ENCODE data around the gene THOC7.

The THOC7 gene

DNA sequence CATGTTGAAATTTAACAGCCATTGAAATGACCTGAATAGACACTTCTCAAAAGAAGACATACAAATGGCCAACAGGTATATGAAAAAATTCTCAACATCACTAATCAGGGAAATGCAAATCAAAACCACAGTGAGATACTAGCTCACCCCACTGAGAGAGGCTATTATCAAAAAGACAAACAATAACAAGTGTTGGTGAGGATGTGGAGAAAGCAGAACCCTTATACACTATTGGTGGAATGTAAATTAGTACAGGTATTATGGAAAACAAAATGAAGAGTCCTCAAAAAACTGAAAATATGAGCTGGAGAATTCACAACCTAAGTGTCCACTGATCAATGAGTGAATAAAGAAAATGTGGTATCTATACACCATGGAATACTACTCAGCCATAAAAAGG lies 21.5 kb downstream of the THOC7 start:
- TF ChIP-seq GATA2 (IDR thresholded peaks at IDR 0.05; ENCODE audit: low read depth, low read length) (no peak), GATA3 (IDR thresholded peaks at IDR 0.05; ENCODE audit: low read depth, low read length) (no peak)

DNA sequence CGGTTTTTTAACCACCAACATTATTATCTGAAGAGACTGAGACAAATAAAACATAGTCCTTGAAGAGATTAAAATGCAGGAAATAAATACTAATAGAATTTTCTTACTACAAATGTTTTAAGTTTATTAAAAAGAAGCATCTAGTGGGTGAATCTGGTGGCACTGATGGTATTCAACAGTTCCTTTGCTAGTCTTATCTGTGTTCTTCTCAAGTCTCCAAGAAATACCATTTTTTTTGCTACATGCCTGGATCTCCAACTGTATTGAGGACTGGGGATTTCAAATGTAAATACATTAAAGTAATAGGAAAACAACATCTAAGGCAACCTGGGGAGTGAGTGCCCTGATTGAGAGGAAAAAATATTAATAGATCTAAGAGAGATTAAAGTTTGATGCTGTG lies 21.9 kb downstream of the THOC7 start:
- TF ChIP-seq GATA3 (IDR thresholded peaks at IDR 0.05; ENCODE audit: low read depth, low read length): no peak

DNA sequence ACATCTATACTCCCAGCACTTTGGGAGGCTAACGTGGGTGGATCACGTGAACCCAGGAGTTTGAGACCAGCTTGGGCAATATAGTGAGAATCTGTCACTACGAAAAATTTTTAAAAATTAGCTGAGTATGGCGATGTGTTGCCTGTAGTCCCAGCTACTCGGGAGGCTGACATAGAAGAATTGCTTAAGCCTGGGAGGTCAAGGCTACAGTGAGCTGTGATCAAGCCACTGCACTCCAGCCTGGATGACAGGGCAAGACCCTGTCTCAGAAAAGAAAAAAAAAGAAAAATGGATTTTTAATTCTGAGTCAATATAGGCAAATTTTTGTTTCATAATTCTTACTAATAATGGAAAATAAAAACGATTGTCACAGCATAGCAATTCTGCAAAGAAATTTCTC lies 31.2 kb downstream of the THOC7 start:
- TF ChIP-seq GATA2 (IDR thresholded peaks at IDR 0.05; ENCODE audit: low read depth, low read length) (no peak), GATA3 (IDR thresholded peaks at IDR 0.05; ENCODE audit: low read depth, low read length) (no peak)

DNA sequence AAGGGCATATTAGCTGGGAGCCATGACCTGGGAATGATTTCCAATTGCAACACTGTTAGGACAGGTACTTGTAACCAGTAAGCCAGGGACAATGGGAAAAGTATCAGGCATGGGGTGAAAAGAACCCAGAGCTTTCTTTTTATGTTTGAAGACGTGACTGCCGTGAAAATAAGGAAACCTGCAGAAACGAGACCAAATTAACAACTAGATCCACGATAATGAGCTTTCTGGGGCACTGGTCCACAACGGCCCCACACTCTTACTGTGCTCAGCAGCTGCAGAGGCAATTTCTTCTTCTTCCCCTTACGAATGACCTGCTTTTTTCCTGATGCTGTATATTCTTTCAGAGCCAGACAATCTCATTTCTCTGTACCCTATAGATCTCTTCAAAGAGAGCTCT lies 33.1 kb downstream of the THOC7 start:
- TF ChIP-seq GATA3 (IDR thresholded peaks at IDR 0.05; ENCODE audit: low read depth, low read length) (no peak), GATA2 (IDR thresholded peaks at IDR 0.05; ENCODE audit: low read depth, low read length) (no peak)

DNA sequence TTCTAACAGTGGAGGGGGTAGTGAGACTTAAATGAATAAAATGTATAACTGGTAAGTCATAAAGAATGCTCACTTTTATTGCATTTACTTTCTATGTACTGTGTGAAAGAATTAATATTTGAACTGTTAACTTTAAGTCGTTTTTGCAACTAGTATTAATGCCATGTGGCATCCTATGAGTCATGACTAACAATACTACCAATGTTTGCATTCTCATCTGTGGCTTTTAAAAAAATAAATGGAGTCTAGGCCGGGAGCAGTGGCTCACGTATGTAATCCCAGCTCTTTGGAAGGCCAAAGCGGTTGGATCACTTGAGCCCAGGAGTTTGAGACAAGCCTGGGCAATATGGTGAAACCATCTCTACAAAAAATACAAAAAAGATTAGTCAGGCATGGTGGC lies 39.3 kb downstream of the THOC7 start:
- TF ChIP-seq GATA3 (IDR thresholded peaks at IDR 0.05; ENCODE audit: low read depth, low read length) (no peak), GATA2 (IDR thresholded peaks at IDR 0.05; ENCODE audit: low read depth, low read length) (no peak)

DNA sequence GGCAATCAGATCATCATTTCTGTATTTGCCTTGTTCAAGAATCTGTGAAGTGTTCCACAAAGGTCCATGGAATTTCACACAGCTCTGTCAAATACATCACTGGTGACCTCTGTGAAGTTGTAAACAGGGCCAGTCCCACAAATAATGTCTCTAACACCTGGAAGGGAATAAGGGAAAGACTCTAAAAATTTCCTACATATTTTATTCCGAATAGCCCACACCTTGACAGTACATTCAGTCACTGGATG lies 44.5 kb downstream of the THOC7 start, which contains the start of gene C3orf49:
Gene C3orf49, plus strand, starts transcription at position 149 of the 248 bp plus-strand sequence. CDS start 173 bp downstream, outside the sequence.
- no peak for TF ChIP-seq GATA2 (IDR thresholded peaks at IDR 0.05; ENCODE audit: low read depth, low read length)
- no peak for TF ChIP-seq GATA3 (IDR thresholded peaks at IDR 0.05; ENCODE audit: low read depth, low read length)

DNA sequence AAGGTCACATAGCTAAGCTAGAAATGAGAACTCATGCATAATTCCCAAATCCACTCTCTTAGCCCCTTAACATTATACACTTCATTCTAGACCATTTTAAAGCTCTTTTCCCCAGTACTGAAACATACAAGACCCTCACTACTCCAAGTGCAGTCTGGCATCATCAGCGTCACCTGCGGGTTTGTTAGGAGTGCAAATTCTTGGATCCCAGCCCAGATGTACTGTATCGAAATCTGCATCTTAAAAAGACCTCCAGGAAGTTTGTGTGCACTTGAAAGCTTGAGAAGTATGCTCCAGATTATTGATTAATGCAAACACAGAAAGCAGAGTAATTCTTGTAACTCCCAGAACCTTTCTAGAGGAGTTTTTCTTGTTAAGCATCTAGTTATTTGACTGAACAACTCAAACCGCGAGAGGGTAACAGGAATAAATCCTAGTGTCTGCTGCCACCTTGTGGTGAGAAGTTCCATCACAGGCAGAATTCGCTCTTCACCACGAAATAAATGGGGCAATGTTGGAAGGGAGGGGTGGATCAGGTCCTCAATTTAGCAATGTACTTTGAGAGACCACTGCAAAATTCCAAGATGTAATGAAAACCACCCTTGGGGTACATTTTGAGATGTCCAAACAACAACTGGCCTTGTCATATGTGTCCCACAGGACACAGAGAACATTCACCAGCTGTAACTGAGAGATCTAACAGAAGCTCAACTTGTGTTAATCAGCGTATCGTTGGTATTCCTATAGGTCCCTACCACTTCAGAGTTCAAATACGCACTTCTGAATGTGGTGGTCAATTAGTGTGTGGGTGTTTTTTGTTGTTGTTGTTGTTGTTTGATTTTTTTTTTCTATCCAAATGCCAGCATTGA lies 45.1 kb downstream of the THOC7 start:
- TF ChIP-seq GATA3 (IDR thresholded peaks at IDR 0.05; ENCODE audit: low read depth, low read length) (no peak), GATA2 (IDR thresholded peaks at IDR 0.05; ENCODE audit: low read depth, low read length) (0 out of 2 replicates have a peak, but pooled peaks have one; percentile 6)

DNA sequence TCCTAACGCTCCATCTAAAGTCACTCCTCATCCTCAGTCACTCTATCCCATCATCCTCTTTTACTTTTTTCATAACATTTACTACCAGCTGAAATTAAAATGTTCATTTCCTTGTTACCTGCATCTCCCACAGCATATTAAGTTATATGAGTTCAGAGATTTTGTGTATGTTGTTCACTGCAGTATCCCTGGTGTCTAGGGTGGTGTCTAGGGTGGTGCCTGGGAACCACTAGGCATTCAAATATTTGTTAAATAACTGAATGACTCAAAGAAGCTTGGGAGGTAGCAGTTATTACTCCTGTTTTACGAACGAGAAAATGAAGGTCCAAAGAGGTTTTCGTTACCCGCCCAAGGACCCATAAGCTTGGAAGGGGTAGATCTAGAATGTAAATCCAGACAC lies 46.4 kb downstream of the THOC7 start:
- no peak for TF ChIP-seq GATA3 (IDR thresholded peaks at IDR 0.05; ENCODE audit: low read depth, low read length)
- TF ChIP-seq GATA2 (IDR thresholded peaks at IDR 0.05; ENCODE audit: low read depth, low read length): no peak

DNA sequence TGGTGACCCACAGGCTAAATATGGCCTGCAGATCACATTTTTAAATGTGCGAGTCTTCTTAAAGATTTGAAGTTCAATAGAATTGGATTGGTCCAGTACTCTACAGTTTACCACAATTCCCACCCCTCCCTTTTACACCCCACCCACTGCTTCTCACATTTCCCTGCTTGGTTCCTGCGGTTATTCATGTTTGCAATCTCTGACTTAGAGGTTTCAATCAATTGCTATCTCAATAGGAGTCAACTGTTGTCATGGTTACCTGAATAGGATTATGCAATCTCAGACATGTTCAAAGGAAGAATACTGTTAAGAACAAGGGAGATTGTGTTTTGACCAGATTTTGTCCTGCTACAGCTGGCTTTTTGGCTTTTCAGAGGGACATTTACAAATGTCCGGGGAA lies 49.4 kb downstream of the THOC7 start:
- TF ChIP-seq GATA3 (IDR thresholded peaks at IDR 0.05; ENCODE audit: low read depth, low read length): no peak
- TF ChIP-seq GATA2 (IDR thresholded peaks at IDR 0.05; ENCODE audit: low read depth, low read length): no peak

DNA sequence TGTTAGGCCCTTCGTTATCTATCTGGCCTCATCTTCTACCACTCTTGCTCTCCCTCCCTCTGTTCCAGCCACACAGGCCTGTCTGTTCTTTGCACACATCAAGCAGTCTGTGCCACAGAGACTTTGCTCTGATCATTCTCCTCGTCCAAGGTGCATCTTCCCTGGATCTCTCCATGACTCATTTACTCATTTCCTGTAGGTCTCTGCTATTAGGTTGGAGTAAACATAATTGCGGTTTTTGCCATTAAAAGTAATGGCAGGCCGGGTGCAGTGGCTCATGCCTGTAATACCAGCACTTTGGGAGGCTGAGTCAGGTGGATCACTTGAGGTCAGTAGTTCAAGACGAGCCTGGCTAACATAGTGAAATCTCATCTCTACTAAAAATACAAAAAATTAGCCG lies 54.0 kb downstream of the THOC7 start:
- TF ChIP-seq GATA3 (IDR thresholded peaks at IDR 0.05; ENCODE audit: low read depth, low read length): no peak
- no peak for TF ChIP-seq GATA2 (IDR thresholded peaks at IDR 0.05; ENCODE audit: low read depth, low read length)

DNA sequence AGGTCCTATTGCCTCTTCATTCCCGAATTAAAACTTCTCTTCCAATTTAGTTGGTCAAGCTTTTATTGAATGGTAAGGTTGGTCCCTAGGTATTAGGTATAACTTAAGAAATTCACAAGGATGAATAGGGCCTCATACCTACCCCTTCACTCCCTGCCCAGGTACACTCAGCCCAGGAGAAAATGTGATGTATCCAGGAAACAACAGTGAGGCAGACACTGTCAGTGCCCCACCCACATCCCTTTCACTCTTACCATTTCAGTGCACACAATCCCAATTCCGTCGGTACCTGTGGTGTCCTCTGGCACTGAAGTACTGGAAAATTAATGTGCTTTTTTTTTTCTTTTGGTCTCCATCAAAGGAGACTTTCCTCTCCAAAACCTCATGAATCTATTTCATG lies 55.0 kb downstream of the THOC7 start:
- no peak for TF ChIP-seq GATA3 (IDR thresholded peaks at IDR 0.05; ENCODE audit: low read depth, low read length)
- TF ChIP-seq GATA2 (IDR thresholded peaks at IDR 0.05; ENCODE audit: low read depth, low read length): no peak

DNA sequence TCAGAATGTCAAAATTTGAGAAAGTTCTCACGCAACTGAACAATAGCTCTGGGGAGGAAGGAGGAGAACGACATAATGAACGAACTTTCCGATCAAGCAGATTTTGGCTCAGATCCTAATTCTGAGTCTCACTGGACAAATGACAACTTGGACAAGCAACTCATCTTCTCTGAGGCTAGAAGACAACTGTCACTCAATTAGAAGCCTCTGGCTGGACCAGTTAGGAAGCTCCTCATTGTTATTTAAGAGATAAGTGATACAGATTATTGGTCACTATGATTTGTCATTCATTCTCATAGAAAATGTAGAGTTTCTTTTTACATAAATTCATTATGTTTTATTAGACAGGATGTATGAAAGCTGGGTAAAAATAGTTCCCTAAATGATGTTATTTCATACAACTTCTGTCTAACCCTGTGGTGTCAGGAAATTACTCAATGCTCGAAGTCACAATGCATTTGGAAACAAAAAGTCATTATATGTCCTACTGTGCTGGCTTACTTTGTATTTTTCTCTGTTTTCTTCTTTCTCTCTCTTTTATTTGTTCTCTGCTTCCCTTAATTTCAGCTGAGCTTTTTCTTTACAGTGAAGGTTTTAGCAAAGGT lies 55.5 kb downstream of the THOC7 start:
- TF ChIP-seq GATA3 (IDR thresholded peaks at IDR 0.05; ENCODE audit: low read depth, low read length) (no peak), GATA2 (IDR thresholded peaks at IDR 0.05; ENCODE audit: low read depth, low read length) (no peak)

DNA sequence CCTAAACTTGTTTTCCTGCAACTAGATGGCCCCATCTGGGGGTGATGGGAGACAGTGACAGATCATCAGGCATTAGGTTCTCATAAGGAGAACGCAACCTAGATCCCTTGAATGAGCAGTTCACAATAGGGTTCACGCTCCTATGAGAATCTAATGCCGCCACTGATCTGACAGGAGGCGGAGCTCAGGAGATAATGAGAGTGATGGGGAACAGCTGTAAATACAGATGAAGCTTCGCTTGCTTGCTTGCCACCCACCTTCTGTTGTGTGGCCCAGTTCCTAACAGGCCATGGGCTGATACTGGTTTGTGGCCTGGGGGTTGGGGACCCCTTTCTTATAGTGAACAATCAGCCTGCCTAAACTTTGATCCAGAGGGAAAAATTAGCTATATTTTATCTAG lies 59.7 kb downstream of the THOC7 start:
- TF ChIP-seq GATA3 (IDR thresholded peaks at IDR 0.05; ENCODE audit: low read depth, low read length) (no peak), GATA2 (IDR thresholded peaks at IDR 0.05; ENCODE audit: low read depth, low read length) (no peak)

DNA sequence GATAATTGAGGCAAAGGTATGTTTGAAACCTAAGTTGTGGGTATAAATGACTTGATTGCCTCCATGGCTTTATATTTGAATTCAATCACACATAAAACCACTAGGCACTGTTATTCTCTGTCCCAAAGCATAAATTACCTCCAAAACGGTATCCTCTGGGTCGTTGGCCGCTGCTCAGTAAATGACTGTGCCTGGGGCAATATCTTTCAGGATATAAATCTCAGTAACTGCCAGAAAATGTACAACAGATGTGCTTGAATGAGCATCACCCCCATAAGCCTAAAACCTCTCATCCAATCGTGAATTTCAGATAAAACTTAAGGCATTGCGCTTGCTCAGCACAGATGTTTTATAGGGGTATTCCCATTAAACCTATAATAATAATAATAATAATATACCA lies 63.5 kb downstream of the THOC7 start:
- TF ChIP-seq GATA3 (IDR thresholded peaks at IDR 0.05; ENCODE audit: low read depth, low read length) (no peak), GATA2 (IDR thresholded peaks at IDR 0.05; ENCODE audit: low read depth, low read length) (0 out of 2 replicates have a peak, but pooled peaks have one; percentile 40)

DNA sequence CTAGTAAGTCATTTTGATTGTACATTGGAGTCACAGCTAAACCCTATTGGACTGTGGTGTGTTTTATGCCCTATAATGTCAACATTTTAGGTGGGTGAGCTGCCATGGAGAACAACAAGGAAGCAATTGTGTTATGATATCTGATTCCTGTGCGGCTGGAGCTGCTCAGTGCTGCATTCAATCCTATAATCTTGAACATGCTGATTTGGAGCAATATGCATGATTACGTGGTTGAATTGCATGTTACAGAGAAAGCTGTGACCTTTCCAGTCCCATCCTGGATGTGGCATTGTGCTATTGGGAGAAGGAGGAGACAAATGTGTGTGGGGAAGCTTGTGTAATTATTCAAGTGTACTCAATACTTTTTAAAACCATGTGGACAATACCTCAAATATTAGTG lies 64.7 kb downstream of the THOC7 start:
- TF ChIP-seq GATA2 (IDR thresholded peaks at IDR 0.05; ENCODE audit: low read depth, low read length) (0 out of 2 replicates have a peak, but pooled peaks have one; percentile 17), GATA3 (IDR thresholded peaks at IDR 0.05; ENCODE audit: low read depth, low read length) (no peak)

Data from SH-SY5Y (cell line).